ENCODE results near the gene UVSSA. TPM values are rescaled to one million over a fixed set of nuclear protein-coding genes. Genes with fewer than 3 reads are reported as not detected.

UVSSA gene
- total and polyA plus RNA-seq, 2 donors (not counting 1 experiment from before 2014, with no cell fraction given): 34.6 to 40.5 TPM

DNA sequence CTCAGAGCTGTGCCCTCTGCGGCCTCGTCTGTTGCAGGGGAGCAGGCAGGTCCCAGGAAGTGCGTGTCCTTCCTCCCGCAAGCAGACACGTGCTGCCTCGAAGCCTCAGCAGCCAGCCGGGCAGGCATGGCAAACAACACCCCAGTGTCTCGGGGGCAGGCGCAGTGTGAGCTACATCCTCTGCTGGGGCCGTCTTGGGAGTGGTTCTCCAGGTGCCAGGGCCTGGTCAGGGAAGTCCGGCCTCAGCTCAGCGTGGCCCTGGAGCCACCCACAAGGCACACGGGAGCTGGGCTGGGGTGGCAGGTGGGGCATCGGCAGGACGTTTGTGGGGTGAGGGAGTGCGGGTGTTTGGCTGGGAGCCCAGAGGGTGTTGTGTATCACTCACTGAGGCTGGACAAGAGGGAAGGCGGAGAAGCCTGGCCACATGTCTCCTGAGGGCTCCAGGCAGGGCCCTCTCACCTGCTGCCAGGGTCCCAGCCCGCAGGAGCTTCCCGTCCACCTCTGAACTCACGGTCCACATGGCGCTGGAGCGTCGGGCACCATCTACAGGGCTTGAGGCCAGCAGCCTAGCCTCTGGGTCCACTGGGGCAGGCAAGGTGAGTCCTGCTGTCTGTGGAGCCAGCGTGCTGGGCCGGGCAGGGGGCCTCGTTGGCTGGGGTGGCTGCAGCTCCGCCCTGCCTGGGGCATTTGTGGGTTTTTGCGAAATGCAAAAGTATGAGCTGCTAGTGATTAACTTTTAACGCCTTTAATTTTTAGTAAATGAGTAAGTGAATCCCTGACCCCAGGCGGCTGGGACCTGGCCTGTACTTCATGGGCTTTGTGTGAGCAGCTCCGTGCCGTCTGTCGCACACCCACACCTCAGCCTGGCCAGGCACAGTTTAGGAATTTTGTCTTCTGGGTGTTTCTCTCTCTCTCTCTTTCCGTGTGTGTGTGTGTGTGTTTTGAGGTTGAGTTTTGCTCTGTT, 17.3 kb upstream of the UVSSA start:
- Histone ChIP-seq H3K4me3 (ENCODE audit: control extremely low read depth in 1 of 5, extremely low read depth in 1 of 5, insufficient read depth in 1 of 5, low read depth in 2 of 5, low read length in 4 of 5) (no peak overlapping the region), H3K4me2 (replicated peaks; ENCODE audit: low read depth, low read length, poor library complexity, severe bottlenecking) (no peak overlapping the region), H3K9me3 (ENCODE audit: control extremely low read depth in 1 of 3, control insufficient read depth in 2 of 3, insufficient read depth in 1 of 3, low read length in 2 of 3) (no peaks in the 10 kb centered on the region), H2AFZ (ENCODE audit: insufficient read depth, low read depth, low read length, poor library complexity, severe bottlenecking) (no peak overlapping the region), H4K20me1 (ENCODE audit: control insufficient read depth, insufficient read depth, low read length, poor library complexity, severe bottlenecking) (peaks cover 46% of the 10 kb centered on the region), H3K27ac (ENCODE audit: low read length in 2 of 2) (no peak overlapping the region), H3K79me2 (ENCODE audit: control insufficient read depth, insufficient read depth, low read length) (peaks cover 24% of the 10 kb centered on the region), H3K27me3 (replicated peaks in 1 of 4; ENCODE audit: control extremely low read depth in 1 of 4, control insufficient read depth in 3 of 4, insufficient read depth in 4 of 4, low read length in 3 of 4) (no peaks in the 10 kb centered on the region), H3K4me1 (ENCODE audit: control insufficient read depth in 2 of 2, insufficient read depth in 2 of 2, low read length in 2 of 2) (no peaks in the 10 kb centered on the region), H3K9ac (ENCODE audit: low read length) (no peak overlapping the region), H3K36me3 (replicated peaks in 1 of 2; ENCODE audit: control extremely low read depth in 1 of 2, control insufficient read depth in 1 of 2, extremely low read depth in 1 of 2, insufficient read depth in 2 of 2, low read length in 1 of 2) (peaks cover 0 to 63% of the 10 kb centered on the region in 2 experiments)
- ATAC-seq (ENCODE audit: low read depth) (no peak), DNase-seq (no peak)
- no peak overlapping the region for H3K4me3 Mint-ChIP-seq
- POLR2A ChIA-PET: no interaction called here
- H3K9me3 Mint-ChIP-seq (ENCODE audit: insufficient read depth): no peaks in the 10 kb centered on the region
- TF ChIP-seq EZH2 (IDR thresholded peaks at IDR 0.05; ENCODE audit: borderline replicate concordance, insufficient read depth, low read depth, low read length, poor library complexity, severe bottlenecking) (no peak), CTCF (IDR thresholded peaks at IDR 0.05) (no peak)
- H3K4me1 Mint-ChIP-seq: no peaks in the 10 kb centered on the region
- intact Hi-C loops (cut with micrococcal nuclease): no loop called here
- no peak overlapping the region for H3K27ac Mint-ChIP-seq
- WGBS (ENCODE audit: insufficient coverage): 96% methylated on average over 21 of the region's 34 CpGs
- H3K27me3 Mint-ChIP-seq: no peaks in the 10 kb centered on the region
- CTCF ChIA-PET: interaction anchor here (0.6 to 1.4 kb wide), 2 partner anchors 11 to 193 kb away, joined by 3 to 5 read pairs; no protein-coding TSS in a partner anchor

All from B cell (primary cell).